Skin epidermis (tissue), 12 donors: ENCODE data around the gene RAB8A.

Experiments used
- H3K27ac ChIP-seq, 21 experiments: fragments of 200-600 bp; sonication (generic) in 11 of 21; one replicate each; pipeline ENCODE4 v1.5.0; 2020; ENCODE audit warnings: mild to moderate bottlenecking in 3 of 21, inconsistent platforms in 2 of 21, moderate library complexity in 2 of 21
- H3K4me3 ChIP-seq, 7 experiments: fragments of 200-600 bp; sonication (generic) in 2 of 7; one replicate each; pipeline ENCODE4 v1.5.0; 2020; ENCODE audit warnings: inconsistent platforms in 2 of 7, mild to moderate bottlenecking in 2 of 7, moderate library complexity in 1 of 7

Gene RAB8A

DNA sequence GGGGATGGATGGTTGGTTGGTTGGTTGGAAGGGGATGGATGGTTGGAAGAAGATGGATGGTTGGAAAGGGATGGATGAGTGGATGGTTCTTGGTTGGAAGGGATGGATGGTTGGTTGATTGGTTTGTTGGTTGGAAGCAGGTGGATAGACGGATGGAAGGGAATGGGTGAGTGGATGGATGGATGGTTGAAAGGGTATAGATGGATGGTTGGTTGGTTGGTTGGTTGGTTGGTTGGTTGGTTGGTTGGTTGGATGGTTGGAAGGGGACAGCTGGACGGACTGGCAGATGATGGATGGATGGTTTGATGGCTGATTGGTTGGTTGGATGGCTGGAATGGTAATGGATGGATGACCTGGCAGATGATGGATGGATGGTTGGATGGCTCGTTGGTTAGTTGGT lies 20.0 kb downstream of the RAB8A start:
- no peak overlapping the region for H3K27ac ChIP-seq
- no peak overlapping the region for H3K4me3 ChIP-seq

DNA sequence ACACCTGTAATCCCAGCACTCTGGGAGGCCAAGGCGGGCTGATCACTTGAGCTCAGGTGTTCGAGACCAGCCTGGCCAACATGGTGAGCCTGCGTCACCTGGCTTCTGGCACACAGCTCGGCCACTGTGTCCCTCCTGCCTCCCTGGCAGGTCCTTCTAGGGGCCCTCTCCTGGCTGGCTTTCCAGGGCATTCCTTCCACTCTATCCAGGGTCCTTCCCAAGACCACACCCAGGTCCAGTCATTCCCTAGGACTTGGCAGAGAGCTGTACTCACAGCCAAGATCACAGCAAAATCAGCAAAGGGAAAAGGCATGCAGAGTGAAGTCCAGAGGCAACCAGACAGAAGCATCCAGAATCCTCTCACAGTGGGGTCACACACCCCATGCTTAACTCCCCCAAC lies 22.1 kb downstream of the RAB8A start:
- H3K4me3 ChIP-seq: no peak overlapping the region
- H3K27ac ChIP-seq: no peak overlapping the region

DNA sequence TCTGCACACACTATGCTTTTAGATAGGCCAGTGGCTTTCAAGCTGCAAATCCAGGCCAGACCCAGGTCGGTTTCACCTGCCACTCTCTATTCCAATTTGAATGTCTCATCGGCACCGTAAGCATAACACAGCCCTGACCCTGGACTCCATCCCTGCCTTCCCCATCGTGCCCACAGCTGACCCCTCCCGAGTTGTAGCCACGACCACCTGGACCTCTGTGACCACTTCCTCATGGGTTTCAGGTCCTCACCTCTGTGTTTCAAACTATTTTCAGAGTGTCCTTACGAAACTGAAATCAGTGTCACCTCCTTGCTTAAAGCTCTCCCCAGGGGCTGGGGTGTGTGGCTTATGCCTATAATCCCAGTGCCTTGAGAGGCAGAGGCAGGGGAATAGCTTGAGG lies 22.8 kb downstream of the RAB8A start:
- Histone ChIP-seq H3K27ac (no peak overlapping the region), H3K4me3 (no peak overlapping the region)

DNA sequence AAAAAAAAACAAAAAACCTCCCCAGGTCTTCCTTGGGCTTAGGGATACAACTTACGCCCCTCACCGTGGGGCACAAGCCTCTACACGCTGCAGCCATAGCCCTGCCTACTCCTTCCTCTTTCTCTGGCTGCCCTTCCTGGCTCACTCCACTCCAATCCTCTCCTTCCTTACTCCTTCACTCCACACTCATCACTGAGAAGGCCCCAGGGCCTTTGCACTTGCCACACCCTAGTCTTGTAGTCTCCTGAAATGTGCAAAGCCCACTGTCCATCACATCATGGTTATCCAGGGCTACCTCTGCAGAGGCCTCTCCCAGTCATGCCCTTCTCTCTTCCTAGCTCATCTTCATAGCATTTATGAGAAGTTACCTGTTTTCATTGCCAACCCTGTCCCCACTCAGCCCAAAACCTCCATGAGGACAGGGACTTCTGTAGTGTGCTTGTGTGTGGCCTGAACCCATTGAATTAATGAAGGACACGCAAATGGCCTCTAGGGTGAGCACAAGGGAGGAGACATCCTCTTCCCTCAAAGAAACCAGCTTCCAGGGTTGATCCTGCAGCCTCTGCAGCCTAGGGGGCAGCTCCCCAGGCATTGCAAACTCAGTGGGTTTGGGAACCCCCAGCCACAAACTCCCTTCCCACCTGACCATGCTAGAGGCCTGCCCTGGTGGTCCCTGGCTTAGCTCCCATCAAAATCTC lies 23.9 kb downstream of the RAB8A start:
- H3K27ac ChIP-seq: no peak overlapping the region

DNA sequence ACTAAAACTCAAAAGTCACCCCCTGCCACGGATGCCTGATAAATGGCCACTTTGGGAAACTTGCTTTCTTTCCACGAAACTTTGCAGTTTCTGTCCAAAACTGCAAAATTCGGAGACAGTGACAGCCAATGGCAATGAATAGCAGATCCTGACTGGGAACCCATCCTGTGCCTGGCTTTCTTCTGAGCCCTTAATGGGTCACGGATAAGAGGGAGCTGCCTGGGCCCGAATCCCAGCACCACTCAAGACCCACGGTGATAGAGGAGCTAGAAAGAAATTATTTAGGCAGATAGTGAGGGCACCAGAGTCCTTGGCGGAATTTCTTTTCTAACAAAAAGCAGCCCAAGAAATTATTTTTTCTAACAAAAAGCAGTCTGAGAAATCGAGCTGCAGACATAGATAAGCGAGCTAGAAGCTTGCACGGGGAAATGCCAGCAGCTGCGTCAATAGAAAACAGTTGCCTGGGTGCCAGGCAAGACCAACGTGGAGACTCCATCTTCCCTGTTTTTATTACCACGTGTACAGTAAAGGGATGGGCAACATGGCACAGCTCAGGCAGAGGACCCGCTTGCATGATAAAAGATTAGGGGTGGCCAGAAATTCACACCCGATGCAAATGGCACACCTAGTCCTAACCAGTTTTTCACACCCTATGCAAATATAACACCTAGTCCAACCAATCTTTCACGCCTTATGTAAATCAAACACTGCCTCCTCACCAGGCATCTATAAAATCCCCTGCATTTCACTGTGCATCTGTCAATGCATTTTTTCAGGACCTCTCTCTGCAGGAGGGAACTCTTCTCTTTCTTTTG lies 24.7 kb downstream of the RAB8A start:
- no peak overlapping the region for H3K4me3 ChIP-seq
- H3K27ac ChIP-seq: no peak overlapping the region

More for the DNA sequence above, 23.9 kb downstream of the RAB8A start:
- no peak overlapping the region for H3K4me3 ChIP-seq

DNA sequence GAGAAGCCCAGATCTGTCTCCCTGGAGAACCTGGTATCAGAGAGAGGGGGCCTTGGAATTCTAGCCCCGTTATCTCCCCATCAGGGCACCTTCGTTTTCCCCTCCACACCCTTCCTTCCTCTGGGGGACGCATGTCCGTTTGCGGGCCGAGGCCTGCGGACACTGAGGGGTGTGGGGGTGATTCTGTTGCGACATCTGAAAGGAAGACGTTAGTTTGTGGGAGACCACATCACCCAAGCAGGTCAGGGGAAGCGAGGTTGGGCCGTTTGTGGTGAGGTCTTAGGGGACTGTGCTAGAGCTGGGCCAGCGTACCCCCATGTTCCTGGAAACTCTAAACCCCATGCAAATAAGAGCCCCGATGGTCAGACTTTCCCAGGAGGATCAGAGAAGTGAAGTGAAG lies 28.1 kb downstream of the RAB8A start:
- H3K4me3 ChIP-seq: no peak overlapping the region
- H3K27ac ChIP-seq: no peak overlapping the region

DNA sequence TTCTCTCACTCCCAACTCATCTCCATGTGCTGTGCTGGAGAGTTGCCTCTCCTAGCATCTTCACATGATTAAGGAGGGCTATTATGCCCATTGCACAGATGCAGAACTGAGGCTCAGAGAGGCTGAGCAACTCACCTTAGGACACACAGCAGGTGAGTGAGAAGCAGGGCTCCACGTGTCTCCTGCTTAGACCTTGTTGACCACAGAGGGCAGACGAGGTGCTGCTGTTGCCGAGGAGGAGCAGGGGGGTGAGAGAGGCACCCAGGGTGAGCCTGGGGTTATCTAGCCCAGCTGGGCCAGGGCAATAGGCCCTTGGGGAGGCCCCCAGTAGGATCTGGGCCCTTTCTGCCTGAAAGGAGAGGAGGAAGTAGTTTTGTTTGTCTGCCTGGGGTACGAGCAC lies 29.4 kb downstream of the RAB8A start:
- peak overlapping the region in 1 of 21 experiments; percentile 14 for H3K27ac ChIP-seq
- no peak overlapping the region for H3K4me3 ChIP-seq

DNA sequence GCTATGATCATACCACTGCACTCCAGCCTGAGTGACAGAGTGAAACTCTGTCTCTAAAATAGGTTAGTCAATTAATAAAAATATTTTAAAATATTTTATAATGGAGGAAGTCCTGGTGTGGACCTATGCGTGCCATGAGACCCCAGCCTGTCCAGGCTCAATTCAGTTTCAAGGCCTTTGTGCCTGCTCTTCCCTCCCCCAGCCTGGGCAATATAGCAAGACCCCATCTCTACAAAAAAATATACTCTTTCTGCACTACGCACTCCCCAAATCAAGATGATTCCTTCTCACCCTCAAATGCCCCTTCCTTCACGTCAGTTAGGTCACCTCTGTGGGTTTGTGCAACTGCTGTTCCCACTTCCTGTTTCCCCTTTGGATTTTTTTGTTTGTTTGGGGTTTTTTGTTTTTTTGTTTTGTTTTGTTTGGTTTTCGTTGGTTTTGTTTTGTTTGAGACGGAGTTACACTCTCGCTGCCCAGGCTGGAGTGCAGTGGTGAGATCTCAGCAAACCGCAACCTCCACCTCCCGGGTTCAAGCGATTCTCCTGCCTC lies 30.4 kb downstream of the RAB8A start:
- Histone ChIP-seq H3K4me3 (no peak overlapping the region), H3K27ac (peak overlapping the region in 1 of 21 experiments; percentile 91)

DNA sequence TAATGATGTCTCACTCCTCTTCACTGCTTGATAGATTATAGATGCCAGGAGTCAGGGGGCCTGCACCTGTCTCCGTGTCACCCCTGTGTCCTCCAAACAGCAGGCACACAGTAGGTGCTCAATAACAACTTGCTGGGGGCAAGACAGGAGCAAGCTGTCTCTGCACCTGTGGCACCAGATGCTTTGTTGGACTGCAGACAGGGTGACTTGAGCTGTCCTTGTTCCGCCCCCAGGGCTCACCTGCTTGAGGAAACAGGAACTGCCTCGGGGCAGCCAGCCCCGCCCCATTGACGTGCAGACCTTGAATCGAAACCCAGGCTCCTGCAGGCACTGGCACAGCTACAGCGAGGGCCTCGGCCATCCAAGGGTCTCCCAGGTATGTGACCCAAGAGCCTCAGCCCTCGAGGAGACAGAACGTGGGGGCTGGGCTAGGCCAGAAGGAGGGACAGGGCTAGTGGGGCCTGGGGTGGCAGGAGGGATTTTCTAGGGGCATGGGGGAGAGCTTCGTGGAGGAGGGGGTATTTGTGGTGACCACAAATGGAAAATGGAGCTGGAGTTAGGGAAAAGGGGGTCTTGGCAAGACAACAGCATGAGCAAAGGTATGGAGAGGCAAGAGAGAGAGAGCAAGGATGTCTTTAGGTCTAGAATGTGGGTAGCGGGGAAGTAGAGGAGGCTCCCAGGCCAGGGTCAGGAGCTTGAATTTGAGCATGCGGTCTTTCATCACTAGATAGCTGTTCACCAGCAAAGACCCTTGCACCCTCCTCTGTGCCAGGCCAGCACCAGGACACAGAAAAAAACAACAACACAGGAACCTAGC lies 31.9 kb downstream of the RAB8A start, which contains the start of gene HSH2D:
HSH2D (plus strand) TSS at position 287 of the 817 bp plus-strand sequence. CDS start 5,066 bp downstream, outside the sequence.
- Histone ChIP-seq H3K27ac (peak within 1 kb of the TSS in 17 of 21 experiments; percentile 14 to 96 (median 67)), H3K4me3 (peak within 1 kb of the TSS; percentile 7 to 35 (median 20))

DNA sequence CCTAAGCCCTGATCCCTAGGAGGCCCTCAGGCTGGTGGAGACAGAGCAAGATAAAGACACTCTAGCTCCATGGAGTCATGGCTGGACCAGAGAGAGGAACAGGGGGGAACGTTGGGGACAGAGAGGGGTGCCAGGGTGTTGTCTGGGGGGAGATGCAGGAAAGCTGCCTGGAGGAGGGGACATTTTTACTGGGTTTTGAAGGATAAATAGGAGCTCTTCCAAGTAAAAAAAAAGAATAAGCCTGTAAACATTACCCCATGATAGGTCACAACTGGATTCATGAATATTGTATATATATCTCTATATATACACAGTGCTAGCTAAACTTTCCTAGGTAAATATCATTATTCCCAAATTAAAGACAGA lies 32.5 kb downstream of the RAB8A start:
- Histone ChIP-seq H3K27ac (peak overlapping the region in 13 of 21 experiments; percentile 43 to 96 (median 78)), H3K4me3 (peak overlapping the region; percentile 7 to 35 (median 20))

DNA sequence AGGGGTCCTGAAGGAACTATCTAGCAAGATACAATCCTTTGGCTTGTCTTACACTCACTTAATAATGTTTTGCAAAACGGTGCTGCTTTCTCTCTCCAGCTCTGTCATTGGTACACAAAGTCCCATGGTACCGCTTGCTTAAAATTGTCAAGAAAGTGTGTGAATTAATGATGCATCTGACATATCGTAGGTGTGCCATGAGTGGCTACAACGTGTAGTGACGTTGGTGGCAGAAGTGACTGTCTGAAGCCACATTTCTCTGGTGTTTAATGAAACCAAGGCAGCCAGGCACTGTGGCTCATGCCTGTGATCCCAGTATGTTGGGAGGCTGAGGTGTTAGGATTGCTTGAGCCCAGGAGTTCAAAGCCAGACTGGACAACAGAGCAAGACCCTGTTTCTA lies 34.4 kb downstream of the RAB8A start:
- Histone ChIP-seq H3K4me3 (no peak overlapping the region), H3K27ac (no peak overlapping the region)

DNA sequence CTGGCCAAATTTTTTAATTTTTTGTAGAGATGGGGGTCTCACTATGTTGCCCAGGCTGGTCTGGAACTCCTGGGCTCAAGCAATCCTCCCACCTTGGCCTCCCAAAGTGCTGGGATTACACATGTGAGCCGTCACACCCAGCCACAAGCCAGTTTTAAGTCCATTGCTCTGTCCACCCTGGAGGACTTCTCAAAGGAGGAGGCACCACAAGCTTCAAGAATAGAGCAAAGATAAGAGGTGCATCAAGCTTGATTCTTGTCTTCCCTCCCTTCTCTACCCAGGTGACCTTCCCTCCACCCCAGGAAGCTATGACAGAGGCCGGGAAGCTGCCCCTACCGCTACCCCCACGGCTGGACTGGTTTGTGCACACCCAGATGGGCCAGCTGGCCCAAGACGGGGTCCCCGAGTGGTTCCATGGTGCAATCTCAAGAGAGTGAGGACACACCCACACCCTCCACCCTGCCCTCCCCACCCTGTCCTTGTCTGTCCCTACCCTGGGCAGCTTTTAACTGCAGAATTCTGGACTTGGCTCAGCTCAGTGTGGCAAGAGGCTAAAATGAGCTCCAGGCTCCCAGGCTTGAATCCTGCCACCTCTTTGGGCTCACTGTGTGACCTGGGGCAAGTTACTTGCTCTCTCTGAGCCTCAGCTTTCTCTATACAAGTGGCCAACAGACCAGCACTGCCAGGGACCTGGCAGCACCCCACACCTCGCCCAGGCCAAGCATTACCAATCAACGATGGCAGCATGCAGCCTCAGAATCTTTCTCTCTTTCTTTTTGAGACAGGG lies 36.9 kb downstream of the RAB8A start:
- no peak overlapping the region for H3K4me3 ChIP-seq
- H3K27ac ChIP-seq: peak overlapping the region in 4 of 21 experiments; percentile 16 to 67 (median 24)

DNA sequence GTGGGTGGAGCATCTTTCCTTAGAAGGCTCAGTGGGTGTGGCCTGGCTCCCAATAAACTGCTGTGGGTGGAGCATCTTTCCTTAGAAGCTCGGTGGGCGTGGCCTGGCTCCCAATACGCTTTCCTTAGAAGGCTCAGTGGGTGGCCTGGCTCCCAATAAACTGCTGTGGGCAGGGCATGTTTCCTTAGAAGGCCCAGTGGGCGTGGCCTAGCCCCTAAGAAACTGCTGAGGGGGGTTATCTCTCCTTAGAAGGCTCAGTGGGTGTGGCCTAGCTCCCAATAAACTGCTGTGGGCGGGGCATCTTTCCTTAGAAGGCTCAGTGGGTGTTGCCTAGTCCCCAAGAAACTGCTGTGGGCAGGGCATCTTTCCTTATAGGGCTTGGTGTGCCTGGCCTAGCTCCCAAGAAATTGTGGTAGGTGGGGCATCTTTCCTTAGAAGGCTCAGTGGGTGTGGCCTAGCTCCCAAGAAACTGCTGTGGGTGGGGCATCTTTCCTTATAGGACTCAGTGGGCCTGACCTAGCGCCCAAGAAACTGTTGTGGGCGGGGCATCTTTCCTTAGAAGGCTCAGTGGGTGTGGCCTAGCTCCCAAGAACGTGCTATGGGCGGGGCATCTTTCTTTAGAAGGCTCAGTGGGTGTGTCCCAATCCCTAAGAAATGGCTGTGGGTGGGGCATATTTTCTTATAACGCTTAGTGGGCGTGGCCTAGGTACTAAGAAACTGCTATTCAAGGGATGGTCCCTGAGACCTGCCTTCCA lies 42.1 kb downstream of the RAB8A start:
- no peak overlapping the region for H3K27ac ChIP-seq

DNA sequence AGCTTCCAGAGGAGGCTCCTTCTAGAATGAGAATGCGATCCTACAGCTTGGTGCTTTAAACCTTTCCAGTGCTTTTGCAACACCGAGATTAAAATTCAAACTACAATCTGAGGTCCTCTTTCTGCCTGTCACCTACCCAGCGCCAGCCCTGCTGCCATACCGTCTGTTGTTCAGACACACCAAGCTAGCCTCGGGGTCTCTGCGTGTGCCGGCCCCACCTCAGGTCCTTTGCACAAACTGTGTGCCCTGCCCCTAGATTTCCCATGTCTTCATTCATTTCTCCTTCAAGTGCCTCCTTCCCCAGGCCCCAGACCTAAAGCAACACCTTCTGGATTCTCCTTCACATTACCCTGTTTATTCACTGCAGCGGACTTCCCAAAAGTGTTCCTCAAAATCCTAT lies 42.9 kb downstream of the RAB8A start:
- Histone ChIP-seq H3K27ac (no peak overlapping the region), H3K4me3 (no peak overlapping the region)

More for the DNA sequence above, 42.1 kb downstream of the RAB8A start:
- no peak overlapping the region for H3K4me3 ChIP-seq

DNA sequence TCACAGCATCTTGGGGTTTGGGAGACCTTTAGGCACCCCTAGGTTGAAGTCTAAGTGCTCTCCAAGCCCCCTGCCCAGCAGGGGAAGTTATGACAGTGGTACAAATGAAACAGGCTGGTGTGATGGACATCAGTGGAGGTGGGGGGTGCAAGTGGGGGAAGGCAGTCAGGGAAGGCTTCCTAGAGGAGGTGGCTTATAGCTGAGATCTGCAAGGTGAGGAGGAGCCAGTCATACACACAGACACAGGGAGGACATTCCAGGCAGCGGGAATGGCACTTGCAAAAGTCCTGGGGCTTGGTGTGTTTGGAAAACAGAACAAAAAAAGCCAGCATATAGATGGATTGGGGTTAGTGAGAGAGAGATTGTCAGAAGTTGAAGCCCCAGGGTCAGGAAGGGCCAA lies 43.4 kb downstream of the RAB8A start:
- Histone ChIP-seq H3K27ac (peak overlapping the region in 1 of 21 experiments; percentile 1), H3K4me3 (no peak overlapping the region)

DNA sequence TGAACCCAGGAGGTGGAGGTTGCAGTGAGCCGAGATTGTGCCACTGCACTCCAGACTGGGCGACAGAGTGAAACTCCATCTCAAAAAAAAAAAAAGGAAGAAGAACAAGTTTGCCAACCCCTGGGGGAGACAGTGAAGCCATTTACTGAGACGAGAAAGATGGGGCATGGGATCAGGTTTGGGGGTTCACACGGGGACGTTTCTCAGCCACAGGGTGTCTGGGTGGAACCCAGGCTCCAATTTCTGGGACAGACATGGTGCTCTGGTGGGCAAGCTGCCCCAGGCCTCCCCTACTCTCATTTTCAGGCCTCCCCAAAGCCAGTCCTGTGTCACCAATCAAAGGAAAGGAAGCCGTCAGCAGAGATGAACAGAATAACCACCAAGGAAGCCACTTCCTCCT lies 45.2 kb downstream of the RAB8A start:
- no peak overlapping the region for H3K27ac ChIP-seq
- no peak overlapping the region for H3K4me3 ChIP-seq

DNA sequence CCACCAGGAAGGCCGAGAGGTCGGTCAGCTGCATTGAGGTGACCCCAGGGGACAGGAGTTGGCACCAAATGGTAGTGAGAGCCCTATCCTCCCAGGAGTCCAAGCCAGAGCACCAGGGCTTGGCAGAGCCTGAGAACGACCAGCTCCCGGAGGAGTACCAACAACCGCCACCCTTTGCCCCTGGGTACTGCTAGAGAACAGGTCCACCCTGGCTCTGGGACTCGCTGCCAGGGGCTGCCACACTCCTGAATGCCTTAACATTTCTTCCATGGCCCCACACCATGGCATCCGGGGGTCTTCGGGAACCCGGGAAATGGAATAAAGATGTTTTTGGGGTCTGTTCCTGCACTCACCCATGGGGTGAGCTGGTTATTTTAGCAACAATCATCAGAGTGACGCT lies 45.9 kb downstream of the RAB8A start:
- Histone ChIP-seq H3K4me3 (no peak overlapping the region), H3K27ac (no peak overlapping the region)

DNA sequence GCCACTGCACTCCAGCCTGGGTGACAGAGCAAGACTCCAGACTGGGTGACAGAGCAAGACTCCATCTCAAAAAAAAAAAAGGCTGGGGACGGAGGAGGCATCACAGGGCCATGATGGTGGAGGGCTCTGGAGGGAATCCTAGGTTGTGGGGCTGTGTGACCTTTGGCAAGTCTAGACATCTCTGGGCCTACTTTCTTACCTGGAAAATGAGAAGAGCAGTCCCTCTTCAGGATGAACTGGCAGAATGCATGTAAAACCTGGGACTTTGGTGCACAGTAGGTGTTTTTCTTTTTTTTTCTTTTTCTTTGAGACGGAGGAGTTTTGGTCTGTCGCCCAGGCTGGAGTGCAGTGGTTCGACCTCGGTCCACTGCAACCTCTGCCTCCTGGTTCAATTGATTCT lies 48.0 kb downstream of the RAB8A start:
- Histone ChIP-seq H3K4me3 (no peak overlapping the region), H3K27ac (no peak overlapping the region)
